AG04449 (cell line): Measurements from ENCODE around the gene OTULIN.

Experiments used
- CTCF ChIA-PET: fragments of 350-600 bp; formaldehyde crosslinking; extraction: SDS; loops from one replicate; lab custom pipeline; 2021; ENCODE audit warnings: antibody characterized with exemption; lab: Yijun Ruan, JAX
- POLR2A ChIA-PET: fragments of 400-600, 350-600 bp; formaldehyde crosslinking; extraction: SDS; loops from one replicate; lab custom pipeline; 2020; ENCODE audit warnings: antibody characterized with exemption, inconsistent platforms; lab: Yijun Ruan, JAX
- DNase-seq: peaks from one replicate; pipeline ENCODE4 v3.0.0-alpha.2; 2010; ENCODE audit warnings: low read depth, low spot score
- H3K4me3 ChIP-seq: 2 replicates; pipeline ENCODE4 v1.5.1; 2011; ENCODE audit warnings: low read depth, mild to moderate bottlenecking, control low read depth, low read length
- CTCF ChIP-seq: IDR thresholded peaks from one replicate; pipeline ENCODE4 v1.5.1; 2011; ENCODE audit warnings: mild to moderate bottlenecking, moderate library complexity, low read length, control low read depth, inconsistent platforms; ENCODE audit not compliant: insufficient read depth; ENCODE audit errors: missing control alignments

The OTULIN gene

GRCh38 chr5:14742498-14742897, 78.0 kb downstream of the OTULIN start:
- CTCF ChIA-PET: interaction anchor here (2.4 to 3.2 kb wide), 2 partner anchors 15 to 261 kb away, joined by 14 to 23 read pairs; no protein-coding TSS in a partner anchor
- no peak for DNase-seq
- H3K4me3 ChIP-seq: no peak overlapping the region
- TF ChIP-seq CTCF: no peak
- POLR2A ChIA-PET: no interaction called here

GRCh38 chr5:14743601-14744295, 79.2 kb downstream of the OTULIN start:
- no peak overlapping the region for H3K4me3 ChIP-seq
- no peak for TF ChIP-seq CTCF
- CTCF ChIA-PET: interaction anchor here (0.9 to 3.2 kb wide), 6 partner anchors 11 to 260 kb away, joined by 3 to 23 read pairs (median 4); no protein-coding TSS in a partner anchor
- POLR2A ChIA-PET: no interaction called here
- DNase-seq: peak; percentile 50

GRCh38 chr5:14744296-14745187, 80.0 kb downstream of the OTULIN start:
- no peak overlapping the region for H3K4me3 ChIP-seq
- no peak for DNase-seq
- TF ChIP-seq CTCF: no peak
- ChIA-PET CTCF (interaction anchor here (0.9 to 3.2 kb wide), 6 partner anchors 12 to 259 kb away, joined by 3 to 23 read pairs (median 4); no protein-coding TSS in a partner anchor), POLR2A (no interaction called here)

- CTCF ChIA-PET: interaction anchor here (0.9 to 4.9 kb wide), 3 partner anchors 18 to 180 kb away, joined by 3 to 25 read pairs (median 23); no protein-coding TSS in a partner anchor
- no peak overlapping the region for H3K4me3 ChIP-seq
- POLR2A ChIA-PET: no interaction called here
- DNase-seq: no peak
- no peak for TF ChIP-seq CTCF
Observed at GRCh38 chr5:14745188-14745563, 80.7 kb downstream of the OTULIN start.

- CTCF ChIA-PET: interaction anchor here (0.9 to 4.9 kb wide), 2 partner anchors 14 to 18 kb away, joined by 3 to 25 read pairs; no protein-coding TSS in a partner anchor
- no peak for DNase-seq
- POLR2A ChIA-PET: no interaction called here
- H3K4me3 ChIP-seq: no peak overlapping the region
- no peak for TF ChIP-seq CTCF
Observed at GRCh38 chr5:14745753-14746152, 81.2 kb downstream of the OTULIN start.
